Measurements from ENCODE around the gene TMEM140.
"Not testable (repeated sequence)": the region's sequence is repeated elsewhere in the genome, so short reads cannot be mapped to it uniquely, and the experiment has no call there.

The TMEM140 gene

DNA sequence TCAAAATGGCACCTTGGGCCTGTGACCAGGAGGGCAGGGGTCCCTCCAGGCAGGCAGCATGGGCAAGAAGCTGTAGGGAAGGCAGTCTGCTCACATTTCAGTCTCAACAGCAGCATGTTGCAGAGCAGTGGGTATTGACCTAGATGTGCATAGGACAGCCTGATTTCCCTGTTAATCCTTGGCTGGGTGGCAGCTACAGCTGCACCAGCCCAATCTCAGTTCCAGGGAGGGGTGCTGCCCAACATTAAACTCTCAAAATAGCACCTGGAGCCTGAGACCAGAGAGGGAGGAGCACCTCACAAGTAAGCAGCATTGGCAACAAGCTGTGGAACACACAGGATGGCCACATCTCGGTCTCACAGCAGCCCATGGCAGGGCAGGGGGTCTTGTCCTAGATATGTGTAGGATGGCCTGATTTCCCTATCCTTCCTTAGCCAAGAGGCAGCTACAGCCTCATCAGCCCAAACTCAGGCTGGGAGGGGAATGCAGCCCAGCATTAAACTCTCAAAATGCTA lies 10.3 kb downstream of the TMEM140 start:
- in situ Hi-C loops (cut with MboI; ENCODE audit: low sequenced_read_pairs), result no loop called here

- in situ Hi-C loops (cut with MboI; ENCODE audit: low sequenced_read_pairs), result no loop called here
Measured at GRCh38 chr7:135158874-135159273, 11.0 kb downstream of the TMEM140 start.

DNA sequence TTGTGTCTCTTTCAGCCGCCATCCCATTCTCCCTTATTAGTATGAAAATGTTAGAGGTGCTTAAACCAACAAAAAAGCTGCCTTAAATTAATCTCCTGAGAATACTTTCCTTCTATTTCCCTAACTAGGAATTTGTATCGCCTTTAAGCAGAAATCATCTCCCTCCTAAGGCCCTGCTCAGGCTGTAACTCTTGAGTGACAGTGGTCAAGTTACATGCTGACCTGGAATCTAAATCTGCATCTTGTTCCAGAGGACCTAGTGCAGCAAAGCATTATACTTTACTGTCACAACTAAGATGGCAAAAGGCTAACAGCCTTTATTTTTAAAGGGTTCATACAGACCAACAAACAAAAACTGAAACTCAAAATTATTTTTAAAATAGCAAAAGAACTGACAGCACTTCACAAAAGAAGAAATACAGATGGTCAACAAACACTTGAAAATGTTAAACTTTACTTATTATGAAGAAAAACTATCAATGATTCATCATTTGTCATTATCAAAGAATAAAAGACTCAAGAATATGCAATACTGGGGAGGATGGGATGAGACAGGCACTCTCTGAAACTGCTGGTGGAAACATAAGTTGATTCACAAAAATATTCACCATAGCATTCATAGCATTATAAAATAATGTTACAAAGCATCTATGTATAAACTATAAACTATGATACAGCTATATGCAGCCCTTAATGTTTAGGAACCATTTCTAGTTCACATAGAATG lies 11.7 kb downstream of the TMEM140 start:
- in situ Hi-C loops (cut with MboI; ENCODE audit: low sequenced_read_pairs), result no loop called here

- in situ Hi-C loops (cut with MboI; ENCODE audit: low sequenced_read_pairs), result no loop called here
Measured at GRCh38 chr7:135160098-135160857, 12.4 kb downstream of the TMEM140 start.

- in situ Hi-C loops (cut with MboI; ENCODE audit: low sequenced_read_pairs), result no loop called here
Measured at GRCh38 chr7:135160858-135161653, 13.2 kb downstream of the TMEM140 start.

GRCh38 chr7:135161669-135162068 lies 13.8 kb downstream of the TMEM140 start:
- in situ Hi-C loops (cut with MboI; ENCODE audit: low sequenced_read_pairs), result no loop called here

DNA sequence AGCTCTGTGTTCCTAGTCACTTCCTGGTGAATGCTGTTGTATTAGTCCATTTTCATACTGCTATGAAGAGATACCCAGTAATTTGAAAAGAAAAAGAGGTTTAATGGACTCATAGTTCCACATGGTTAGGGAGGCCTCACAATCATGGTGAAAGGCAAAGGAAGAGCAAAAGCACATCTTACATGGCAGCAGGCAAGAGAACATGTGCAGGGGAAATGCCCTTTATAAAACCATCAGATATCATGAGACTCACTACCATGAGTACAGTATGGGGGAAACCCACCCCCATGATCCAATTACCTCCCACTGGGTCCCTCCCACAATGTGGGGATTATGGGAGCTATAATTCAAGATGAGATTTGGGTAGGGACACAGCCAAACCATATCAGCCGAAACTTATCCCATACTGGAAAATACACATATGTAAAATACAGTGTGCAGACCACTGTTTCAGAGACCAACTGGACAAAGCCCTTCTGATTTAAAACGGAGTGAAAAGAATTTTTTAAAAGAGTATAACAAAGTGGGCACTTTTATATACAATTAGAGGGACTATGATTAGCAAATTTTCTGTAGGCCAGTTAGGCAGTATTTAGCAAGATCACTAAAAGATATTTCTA lies 14.6 kb downstream of the TMEM140 start:
- in situ Hi-C loops (cut with MboI; ENCODE audit: low sequenced_read_pairs), result no loop called here

DNA sequence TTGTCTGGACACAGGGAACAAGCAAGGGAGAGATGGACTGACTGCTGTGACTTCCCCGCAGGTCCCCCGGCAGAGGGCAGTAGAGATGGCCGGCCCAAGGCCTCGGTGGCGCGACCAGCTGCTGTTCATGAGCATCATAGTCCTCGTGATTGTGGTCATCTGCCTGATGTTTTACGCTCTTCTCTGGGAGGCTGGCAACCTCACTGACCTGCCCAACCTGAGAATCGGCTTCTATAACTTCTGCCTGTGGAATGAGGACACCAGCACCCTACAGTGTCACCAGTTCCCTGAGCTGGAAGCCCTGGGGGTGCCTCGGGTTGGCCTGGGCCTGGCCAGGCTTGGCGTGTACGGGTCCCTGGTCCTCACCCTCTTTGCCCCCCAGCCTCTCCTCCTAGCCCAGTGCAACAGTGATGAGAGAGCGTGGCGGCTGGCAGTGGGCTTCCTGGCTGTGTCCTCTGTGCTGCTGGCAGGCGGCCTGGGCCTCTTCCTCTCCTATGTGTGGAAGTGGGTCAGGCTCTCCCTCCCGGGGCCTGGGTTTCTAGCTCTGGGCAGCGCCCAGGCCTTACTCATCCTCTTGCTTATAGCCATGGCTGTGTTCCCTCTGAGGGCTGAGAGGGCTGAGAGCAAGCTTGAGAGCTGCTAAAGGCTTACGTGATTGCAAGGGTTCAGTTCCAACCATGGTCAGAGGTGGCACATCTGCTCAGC lies 16.6 kb downstream of the TMEM140 start:
- in situ Hi-C loops (cut with MboI; ENCODE audit: low sequenced_read_pairs), result no loop called here

DNA sequence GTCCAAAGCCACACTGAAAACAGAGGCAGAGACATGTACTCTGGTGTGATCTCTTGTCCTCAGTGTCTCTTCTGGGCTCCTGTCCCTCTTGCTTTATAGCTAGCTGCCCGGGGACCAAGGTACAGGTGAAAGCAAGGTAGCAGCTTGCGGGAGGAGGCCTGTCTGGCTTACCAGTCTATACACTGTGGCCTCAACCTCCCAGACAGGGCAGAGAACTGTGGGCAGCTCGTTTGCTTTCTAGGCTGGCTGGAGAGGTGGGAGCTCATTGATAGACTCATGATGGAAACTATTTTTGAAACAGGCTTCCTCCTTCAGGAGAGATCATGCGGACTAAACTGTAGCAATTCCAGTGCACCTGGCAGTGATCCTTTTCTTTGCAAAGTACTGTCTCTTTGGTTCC lies 18.0 kb downstream of the TMEM140 start:
- in situ Hi-C loops (cut with MboI; ENCODE audit: low sequenced_read_pairs), result no loop called here

- in situ Hi-C loops (cut with MboI; ENCODE audit: low sequenced_read_pairs), result no loop called here
Measured at GRCh38 chr7:135166338-135166990, 18.6 kb downstream of the TMEM140 start.

GRCh38 chr7:135167365-135167917 lies 19.6 kb downstream of the TMEM140 start:
- in situ Hi-C loops (cut with MboI; ENCODE audit: low sequenced_read_pairs), result no loop called here

DNA sequence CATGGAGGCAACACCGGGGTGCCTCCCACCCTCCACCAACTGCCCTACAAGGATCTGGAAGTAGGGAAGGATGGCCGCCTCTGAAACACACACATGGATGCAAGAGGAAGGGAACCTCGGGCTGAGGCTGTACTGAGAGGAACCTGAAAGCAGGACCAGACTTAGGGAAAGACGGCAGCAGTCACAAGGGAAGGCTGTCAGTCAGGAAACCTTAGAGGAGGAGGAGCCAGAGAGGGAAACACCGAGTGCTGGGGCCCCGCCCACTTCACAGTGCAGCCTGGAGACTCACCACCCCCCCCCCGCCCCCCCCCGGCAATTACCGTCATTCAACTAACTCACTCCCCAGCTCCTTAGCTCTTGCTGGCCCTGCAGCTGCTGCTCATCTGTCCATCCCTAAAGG lies 20.1 kb downstream of the TMEM140 start:
- in situ Hi-C loops (cut with MboI; ENCODE audit: low sequenced_read_pairs), result no loop called here

DNA sequence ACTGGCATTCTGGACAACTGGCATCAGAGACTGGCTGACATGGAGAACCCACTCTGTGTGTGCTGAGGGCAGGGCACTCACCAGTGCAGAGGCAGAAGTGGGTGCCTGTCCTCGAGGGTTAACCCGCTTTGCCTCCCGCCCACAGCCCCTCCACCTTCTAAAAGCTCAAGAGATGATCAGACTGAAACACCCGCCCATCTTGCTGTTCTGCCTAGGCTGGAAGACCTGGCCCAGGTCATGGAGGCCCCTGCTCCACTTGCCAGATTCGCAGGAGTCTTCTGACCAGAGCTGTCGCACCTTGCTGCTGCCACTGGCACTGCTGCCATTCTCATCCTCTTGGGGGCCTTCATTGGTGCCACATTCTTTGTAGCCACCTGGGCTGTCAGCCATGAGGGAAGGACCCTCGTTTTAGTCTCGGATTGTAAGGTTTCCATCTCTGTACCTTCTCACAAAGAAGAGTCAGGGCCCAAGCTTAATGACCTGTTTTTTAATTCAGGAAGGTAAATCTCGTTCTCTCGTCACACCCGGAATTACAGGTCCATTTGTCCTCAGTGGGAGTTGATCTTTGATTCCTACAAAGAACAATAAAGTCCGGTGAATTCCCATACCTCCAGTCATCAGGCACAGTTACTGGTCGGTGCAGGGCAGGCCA lies 20.7 kb downstream of the TMEM140 start:
- in situ Hi-C loops (cut with MboI; ENCODE audit: low sequenced_read_pairs), result no loop called here

DNA sequence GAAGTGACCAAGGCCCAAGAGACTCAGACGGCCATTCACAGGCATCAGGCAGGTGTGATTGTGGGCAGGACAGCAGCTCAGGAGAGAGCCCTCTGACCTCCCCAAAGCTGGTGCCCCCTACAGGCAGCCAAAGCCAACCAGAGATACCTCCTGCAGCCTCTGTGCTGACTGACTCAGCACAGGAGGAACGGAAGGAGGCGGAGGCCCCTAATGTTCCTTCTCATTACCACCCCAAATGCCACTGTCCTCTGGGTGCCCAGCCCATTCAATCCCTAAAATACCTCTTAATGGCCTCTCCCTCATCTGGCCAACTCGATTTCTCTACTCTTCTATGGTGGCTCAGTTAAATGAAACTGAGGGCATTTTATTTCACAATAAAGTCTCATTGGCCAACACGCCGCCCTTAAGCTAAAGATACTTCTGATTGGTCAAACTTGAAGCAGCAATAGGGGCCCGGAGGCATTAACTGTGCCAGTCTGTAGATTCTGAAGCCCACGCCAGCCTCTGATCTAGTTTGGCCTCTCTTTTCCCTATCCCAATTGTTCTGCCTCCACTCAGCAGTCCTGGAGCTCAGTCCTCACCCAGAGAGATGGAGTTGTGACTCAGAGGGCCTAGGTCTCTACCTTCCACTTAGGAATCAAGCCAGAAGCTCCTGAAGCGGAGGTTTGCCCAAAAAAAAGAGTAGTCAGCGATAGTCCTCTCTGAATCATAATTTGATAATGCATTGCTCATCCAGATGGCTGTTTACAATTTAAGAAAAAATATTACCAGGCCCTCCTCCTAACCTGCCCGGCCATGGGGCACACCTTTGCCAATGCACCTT lies 21.5 kb downstream of the TMEM140 start:
- in situ Hi-C loops (cut with MboI; ENCODE audit: low sequenced_read_pairs), result no loop called here

GRCh38 chr7:135169964-135170273 lies 22.0 kb downstream of the TMEM140 start:
- in situ Hi-C loops (cut with MboI; ENCODE audit: low sequenced_read_pairs), result no loop called here

DNA sequence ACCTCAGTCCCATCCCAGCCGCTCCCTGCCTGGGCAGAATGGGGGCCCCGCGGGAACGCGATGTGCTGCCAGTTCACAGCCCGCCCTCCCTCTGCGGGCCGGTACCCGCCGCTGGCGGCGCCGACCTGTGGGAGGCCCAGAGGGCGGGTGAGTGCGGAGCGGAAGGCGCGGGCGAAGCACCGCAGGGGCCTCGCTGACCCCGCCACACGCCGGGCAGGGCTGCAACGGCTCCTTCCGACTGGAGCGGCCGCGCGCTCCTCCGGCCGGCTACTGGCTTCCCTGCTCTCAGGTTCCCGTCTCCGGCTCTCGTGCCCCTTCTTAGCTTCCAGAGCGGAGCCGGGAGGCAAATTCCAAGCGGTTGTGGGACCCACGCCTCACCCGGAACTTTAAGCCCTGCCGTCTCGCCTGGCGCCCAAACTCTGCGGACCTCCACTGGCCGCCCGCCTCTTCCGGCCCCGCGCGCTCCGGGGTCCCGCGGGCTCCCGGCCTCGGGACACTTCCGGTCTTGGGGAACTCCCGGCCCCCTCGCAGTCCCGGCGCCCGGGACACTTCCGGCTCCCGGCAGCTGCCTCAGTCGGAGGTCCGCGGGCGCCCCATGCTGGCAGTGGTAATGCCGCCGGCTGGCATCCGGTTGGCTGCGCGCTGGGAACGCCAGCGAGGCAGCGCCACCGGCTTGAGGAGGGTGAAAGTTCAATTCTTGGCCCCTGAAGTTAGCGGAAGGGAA lies 22.6 kb downstream of the TMEM140 start, which contains the start of gene CYREN:
CYREN (minus strand) TSS at position 434 of the 724 bp plus-strand sequence. CDS start 1,785 bp downstream, outside the sequence.
- in situ Hi-C loops (cut with MboI; ENCODE audit: low sequenced_read_pairs), result no loop called here

- in situ Hi-C loops (cut with MboI; ENCODE audit: low sequenced_read_pairs), result not testable (repeated sequence)
Measured at GRCh38 chr7:135170998-135171481, 23.2 kb downstream of the TMEM140 start.
